Measurements from ENCODE around the gene ZBTB20.

Gene ZBTB20

GRCh38 chr3:114498539-114499370 is 648.3 kb downstream of the ZBTB20 start:
- DNase-seq (ENCODE audit: low spot score), result no peak
- no peak for TF ChIP-seq CTCF (IDR thresholded peaks at IDR 0.05; ENCODE audit: extremely low read depth, insufficient read depth, missing control alignments)
- in situ Hi-C loops (cut with MboI; ENCODE audit: low pct_unique_long_range_greater_than_20kb, low sequenced_read_pairs, unreplicated experiment), result no loop called here

GRCh38 chr3:114496874-114497273 is 650.2 kb downstream of the ZBTB20 start:
- TF ChIP-seq CTCF (IDR thresholded peaks at IDR 0.05; ENCODE audit: extremely low read depth, insufficient read depth, missing control alignments), result no peak
- DNase-seq (ENCODE audit: low spot score), result no peak
- in situ Hi-C loops (cut with MboI; ENCODE audit: low pct_unique_long_range_greater_than_20kb, low sequenced_read_pairs, unreplicated experiment), result no loop called here

GRCh38 chr3:114496466-114496865 is 650.6 kb downstream of the ZBTB20 start:
- in situ Hi-C loops (cut with MboI; ENCODE audit: low pct_unique_long_range_greater_than_20kb, low sequenced_read_pairs, unreplicated experiment), result no loop called here
- TF ChIP-seq CTCF (IDR thresholded peaks at IDR 0.05; ENCODE audit: extremely low read depth, insufficient read depth, missing control alignments), result no peak
- no peak for DNase-seq (ENCODE audit: low spot score)

- no peak for DNase-seq (ENCODE audit: low spot score)
- in situ Hi-C loops (cut with MboI; ENCODE audit: low pct_unique_long_range_greater_than_20kb, low sequenced_read_pairs, unreplicated experiment), result no loop called here
- TF ChIP-seq CTCF (IDR thresholded peaks at IDR 0.05; ENCODE audit: extremely low read depth, insufficient read depth, missing control alignments), result no peak
Observed at GRCh38 chr3:114496021-114496434, 651.1 kb downstream of the ZBTB20 start.

GRCh38 chr3:114494498-114494897 is 652.6 kb downstream of the ZBTB20 start:
- no peak for DNase-seq (ENCODE audit: low spot score)
- TF ChIP-seq CTCF (IDR thresholded peaks at IDR 0.05; ENCODE audit: extremely low read depth, insufficient read depth, missing control alignments), result no peak
- in situ Hi-C loops (cut with MboI; ENCODE audit: low pct_unique_long_range_greater_than_20kb, low sequenced_read_pairs, unreplicated experiment), result no loop called here

- no peak for DNase-seq (ENCODE audit: low spot score)
- no peak for TF ChIP-seq CTCF (IDR thresholded peaks at IDR 0.05; ENCODE audit: extremely low read depth, insufficient read depth, missing control alignments)
- in situ Hi-C loops (cut with MboI; ENCODE audit: low pct_unique_long_range_greater_than_20kb, low sequenced_read_pairs, unreplicated experiment), result no loop called here
Observed at GRCh38 chr3:114490829-114491228, 656.3 kb downstream of the ZBTB20 start.
